ENCODE measurements around the gene COL5A1.
"Not testable (repeated sequence)": the region's sequence is repeated elsewhere in the genome, so short reads cannot be mapped to it uniquely, and the experiment has no call there.

The COL5A1 gene

DNA sequence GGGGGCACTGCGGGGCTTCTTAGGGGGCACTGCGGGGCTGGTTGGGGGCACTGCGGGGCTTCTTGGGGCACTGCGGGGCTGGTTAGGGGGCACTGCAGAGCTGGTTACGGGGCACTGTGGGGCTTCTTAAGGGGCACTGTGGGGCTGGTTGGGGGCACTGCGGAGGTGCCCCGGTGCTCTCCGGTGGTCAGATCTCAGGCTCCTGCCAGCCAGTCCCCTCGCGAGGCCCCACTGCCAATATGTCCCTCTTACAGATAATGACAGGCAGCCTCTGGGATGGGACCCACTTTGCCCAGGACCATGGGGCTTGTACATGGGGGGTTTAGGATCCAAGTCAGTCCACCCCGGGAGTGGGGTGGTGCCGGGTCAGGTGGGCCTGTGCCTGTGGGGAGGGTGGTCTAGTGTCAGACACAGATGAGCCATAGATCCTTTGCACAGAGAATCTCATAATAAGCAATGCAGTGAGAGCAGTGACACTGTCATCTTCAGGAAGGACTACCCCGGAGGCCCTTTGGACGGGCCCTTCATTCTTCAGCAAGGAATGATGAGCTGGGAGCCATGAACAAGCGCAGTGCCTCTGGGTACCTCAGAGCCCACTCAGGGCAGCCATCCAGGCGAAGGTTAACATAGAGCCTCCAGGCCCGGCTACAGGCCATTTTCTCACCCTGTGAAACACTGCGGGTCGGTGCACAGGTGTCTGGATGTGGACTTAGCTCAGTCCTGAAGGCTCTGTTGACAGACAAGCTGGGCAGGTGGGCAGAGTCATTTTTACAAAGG is 38.2 kb downstream of the COL5A1 start:
- DNase-seq, result no peak

DNA sequence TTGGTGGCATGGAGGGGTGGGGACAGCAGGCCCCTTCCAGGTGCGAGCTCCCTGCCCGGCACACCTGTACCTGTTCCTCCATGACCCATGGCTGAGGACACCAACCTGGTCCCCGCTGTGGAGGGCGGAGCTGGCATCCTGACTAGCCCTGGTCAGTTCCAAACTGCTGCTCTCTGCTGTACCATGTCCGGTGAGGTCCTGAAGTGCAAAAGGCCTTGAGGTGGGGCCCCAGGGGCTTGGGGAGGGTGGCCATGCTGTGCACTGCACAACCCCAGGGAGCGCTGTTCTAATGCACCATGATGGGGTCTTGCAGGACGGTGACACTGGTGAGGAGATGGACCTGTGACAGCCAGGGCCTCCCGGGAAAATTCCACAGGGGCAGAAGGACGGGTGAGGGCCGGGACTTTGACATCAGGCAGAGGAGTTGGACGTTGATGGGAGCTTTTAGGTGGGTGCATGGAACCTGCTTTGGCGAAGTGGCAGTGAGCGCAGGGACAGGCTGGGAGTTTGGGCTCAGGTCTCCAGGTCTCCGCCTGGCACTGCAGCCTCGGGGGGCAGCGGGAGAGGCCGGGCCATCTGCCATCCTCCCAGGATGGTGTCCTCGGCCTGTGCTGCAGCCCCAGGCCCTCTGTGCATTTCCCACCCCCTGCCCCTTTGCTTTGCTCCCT is 38.9 kb downstream of the COL5A1 start:
- no peak for DNase-seq

DNA sequence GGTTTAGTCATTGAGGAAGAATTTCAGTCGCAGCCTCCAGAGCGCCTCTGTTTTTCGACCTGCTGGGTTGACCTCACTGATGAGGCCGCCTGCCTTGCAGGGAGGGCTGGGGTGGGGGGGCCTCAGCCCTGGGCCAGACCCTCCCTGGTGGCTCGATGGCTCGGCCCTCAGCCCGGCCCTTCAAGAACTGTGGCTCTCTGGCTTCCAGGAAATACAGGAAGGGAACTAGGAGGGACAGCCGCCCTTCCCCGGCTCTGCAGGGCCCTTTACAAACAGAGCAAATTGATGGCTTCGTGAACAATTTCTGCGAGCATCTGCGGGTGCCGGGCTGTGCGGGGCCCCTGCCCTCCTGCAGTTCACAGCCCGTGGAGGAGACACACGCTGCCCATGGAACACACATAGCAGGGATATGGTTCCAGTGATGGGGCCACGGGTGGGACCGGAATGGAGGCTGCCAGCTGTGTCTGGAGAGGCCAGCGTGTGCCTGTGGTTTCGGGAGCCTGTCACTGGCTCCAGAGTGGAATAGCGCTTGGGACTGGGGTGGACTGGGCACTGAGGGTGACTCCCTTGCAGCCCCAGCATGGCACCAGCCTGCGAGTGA is 39.6 kb downstream of the COL5A1 start:
- DNase-seq, result no peak

DNA sequence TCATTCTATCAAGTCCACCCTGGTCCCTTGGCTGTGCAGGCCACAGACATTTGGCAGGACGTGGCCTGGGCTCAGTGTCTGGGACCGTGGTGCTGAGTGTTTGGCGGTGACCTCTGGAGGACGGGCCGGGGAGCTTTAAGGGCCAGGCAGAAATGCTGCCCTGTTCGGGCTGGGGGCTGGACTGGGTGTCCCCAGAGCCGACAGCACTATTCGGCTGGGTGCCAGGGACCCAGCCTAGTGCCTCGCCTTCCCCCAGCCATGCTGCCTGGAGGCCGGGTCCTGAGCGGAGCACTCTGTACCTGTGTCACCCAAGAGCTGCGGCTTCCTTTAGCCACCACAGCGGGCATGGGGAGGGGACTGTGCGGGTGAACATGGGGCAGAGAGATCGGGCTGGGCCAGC is 40.4 kb downstream of the COL5A1 start:
- no peak for DNase-seq

DNA sequence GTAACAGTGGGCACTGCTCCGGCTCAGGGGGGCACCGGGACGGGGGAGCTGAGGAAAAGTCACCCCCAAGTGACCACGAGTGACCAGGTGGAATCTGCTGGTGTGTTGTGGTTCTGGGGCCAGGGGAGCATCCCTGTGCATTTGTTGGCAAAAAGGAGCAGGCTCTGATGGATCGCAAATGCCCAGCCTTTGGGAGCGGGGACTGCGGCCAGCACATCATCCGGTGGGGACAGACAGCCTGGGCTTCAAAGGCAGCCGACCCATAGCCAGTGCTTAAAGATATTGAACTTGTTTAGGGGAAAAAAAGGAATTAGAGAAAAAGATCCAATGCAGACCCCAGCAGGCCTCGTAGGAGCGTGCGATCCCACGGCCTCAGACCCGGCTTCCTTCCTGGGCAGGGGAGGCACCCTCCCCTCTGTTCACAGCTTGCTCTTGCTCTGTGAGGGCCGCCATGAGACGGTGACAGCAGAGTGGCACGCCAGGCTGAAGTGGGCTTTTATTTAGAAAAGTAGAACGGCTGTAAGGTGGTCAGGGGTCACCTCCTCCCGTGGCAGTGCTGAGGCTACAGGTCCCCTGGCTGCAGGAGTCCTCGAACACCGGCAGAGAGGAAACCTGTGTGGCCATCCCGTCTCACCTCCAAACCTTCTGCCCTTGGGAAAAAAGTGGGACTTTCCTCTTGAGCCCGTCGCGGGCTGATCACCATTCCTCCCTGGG is 41.2 kb downstream of the COL5A1 start:
- DNase-seq, result no peak

DNA sequence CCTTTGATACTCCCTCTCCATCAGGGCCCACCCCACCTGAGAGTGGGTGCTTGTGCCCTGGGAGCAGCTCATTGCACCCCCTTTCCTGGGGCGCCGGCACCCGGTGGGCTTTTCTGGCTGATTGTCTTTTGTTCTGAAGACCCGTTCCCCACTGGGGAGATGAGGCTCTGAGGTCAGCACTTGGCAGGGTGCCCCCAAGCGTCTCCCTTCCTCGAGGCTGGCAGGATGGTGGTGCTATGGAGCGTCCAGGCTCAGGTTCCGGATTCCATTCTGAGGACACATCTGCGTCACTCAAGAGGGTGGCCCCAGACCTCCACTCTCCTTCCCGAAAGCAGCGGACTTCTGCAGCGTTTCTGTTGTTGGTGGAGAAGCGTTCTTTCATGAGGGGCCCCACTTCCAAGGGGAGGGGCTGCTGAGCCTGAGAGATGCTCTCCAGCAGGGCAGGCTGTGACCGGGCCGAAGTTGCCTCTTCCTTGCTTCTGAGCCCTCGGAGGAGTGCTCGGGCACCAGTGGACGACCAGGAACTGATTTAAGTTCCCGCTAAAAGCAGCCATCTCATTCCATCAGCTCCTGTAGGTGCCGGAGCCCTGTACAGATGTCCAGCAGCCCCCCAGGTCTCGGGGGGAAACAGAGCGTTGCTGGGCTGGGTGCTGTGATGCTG is 42.2 kb downstream of the COL5A1 start:
- DNase-seq, result no peak

DNA sequence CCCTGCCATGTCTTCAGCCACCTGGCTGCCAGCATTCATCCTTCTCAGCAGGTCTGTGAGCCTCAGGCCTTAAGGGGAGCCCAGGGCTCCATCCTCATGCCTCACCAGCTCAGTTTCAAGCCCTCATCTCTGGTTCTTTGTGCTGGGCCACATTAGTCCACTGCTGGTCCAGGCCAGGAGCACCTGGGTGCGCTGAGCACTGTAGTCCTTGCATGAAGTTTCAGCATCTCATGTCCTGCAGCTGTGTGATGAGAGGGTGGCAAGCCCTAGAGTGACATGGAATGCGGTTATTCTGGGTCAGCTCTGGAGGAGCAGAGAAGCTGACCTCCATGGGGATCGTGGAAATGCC is 42.7 kb downstream of the COL5A1 start:
- DNase-seq, result no peak

DNA sequence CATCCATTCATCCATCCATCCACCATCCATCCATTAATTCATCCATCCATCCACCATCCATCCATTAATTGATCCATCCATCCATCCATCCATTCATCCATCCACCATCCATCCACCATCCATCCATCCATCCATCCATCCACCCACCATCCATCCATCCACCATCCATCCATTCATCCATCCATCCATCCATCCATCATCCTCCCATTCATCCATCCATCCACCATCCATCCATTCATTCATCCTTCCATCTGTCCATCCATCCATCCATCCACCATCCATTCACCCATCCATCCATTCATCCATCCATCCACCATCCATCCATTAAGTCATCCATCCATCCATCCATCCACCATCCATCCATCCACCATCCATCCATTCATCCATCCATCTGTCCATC is 43.3 kb downstream of the COL5A1 start:
- not testable (repeated sequence) for DNase-seq

DNA sequence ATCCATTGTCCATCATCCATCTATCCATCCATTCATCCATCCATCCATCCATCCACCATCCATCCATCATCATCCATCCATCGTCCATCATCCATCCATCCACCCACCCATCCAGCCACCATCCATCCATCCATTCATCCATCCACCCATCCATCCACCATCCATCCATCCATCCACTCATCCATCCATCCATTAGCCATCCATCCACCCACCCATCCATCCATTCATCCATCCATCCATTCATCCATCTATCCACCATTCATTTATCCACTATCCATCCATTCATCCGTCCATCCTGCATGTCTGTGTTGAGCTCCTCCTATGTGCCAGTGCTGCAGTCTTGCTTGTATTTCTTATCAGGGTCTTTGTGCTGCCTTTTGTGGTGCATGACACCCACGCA is 44.2 kb downstream of the COL5A1 start:
- no peak for DNase-seq

DNA sequence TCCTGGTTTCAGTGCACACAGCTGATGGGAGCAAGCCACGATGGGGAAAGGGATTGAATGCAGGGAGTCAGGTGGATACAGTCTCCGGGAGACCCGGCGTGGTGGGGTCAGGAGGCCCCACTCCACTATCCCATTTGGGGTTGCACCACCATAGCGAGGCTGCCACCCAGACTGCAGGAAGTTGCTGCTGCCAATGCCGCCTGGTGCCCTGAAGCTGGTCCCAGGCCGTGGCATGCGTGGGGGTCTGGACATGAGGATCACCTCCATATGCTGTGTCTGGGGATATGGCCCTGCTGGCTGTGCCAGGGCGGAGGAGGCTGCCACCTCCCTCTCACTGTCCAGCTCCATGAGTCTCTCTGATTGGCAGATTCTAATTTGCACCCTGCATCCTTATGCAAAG is 45.3 kb downstream of the COL5A1 start:
- DNase-seq, result no peak

DNA sequence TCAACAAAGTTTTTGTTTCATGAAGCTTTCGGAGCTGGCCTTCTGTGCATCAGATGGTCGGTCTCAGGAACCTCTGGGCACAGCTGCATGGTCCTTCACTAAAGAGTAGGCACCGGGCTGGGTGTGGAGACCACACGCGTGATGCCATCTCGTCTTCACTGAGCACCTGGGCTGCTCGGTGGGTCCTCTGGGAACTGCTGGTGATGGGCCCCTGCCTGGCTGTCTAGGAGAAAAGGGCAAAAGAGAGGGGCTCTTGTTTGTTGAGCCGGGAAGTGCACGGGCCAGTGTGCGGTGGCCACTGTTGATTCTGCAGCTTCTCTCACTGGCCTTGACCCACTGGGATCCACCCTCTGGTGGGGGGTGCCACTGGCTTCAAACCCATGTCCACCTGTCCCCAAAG is 46.0 kb downstream of the COL5A1 start:
- no peak for DNase-seq

DNA sequence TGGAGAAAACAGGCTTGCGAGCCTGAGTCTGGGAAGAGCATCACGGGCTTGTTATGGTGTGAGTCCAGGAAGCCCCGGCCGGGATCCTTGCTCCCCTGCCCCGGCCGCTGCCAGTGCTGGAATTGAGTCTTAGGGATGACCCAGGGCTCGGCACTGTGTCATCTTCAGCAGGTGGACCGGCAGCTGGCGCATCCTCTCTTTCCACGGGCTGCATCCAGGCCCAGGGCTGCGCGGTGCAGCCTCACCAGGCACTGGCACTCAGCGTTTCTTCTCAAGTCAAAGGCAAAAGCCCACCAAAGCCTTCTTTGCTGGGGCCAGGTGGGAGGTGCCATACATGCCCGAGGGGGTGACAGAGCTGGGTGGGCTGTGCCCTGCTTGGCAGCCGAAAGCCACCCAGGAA is 46.6 kb downstream of the COL5A1 start:
- DNase-seq, result no peak

DNA sequence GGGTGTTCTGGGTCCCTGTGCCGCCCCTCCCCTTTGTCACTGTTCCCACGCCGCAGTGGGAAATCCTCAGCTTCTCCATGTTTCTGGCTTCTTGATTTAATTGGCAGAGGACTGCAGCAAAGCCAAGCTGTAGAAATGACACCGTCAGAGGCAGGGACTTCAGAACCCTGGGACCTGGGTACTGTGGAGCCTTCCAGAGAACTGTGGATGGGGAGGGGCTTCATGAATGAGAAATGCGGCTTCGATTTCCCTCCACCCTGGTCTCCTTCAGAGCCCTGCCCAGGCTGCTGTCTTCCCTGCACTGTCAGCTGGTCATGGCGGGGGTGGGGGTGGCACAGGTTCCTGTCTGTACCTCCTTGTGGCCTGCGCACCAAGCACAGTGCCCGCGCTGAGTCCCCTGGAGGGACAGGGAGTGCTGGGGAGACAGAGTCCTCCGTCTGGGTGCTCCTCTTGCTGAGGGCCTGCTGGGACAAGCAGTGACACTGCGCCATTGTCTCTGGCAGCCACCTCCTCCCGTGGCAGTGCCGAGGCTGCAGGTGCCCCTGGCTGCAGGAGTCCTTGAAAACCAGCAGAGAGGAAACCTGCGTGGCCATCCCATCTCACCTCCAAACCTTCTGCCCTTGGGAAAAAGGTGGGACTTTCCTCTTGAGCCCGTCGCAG is 47.2 kb downstream of the COL5A1 start:
- DNase-seq, result no peak

DNA sequence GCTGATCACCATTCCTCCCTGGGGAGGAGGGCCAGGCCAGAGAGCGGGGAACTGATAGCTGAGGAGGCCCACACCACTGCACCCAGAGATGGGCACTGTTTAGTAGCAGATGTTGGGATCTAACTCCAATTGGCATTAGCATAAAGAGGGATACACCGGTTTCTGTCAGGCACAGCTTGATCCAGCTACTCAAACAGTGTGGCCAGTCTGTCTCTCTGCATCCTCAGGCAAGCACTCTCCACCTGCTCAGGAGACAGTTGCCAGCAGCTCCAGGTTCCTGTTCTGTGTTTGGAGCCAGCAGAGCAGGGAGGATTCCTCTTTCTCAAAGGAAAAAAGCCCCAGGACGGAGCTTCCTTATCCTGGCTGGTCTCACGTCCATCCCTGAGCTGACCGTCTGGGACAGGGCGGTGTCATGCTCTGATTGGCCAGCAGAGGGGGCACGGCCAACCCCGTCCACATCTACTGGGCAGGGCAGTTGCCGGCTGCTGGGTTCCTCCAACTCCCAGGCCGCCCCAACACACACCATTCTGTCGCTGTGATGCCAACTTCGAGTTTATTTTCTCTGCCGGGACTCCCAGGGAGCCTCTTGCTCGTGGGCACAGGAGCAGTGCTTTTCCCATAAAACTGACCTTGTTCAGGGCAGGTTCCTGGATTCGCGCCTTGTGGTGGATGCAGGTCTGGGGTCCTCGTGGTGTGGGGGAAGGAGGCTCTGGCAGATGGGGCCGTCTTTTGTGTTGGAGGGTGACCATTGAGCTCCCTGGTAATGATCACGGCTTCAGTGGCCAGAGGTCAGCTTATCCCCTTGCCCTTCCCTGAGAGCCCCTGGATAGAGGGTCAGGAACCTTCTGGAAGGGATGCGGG is 47.9 kb downstream of the COL5A1 start:
- DNase-seq, result peak; percentile 21 to 62

DNA sequence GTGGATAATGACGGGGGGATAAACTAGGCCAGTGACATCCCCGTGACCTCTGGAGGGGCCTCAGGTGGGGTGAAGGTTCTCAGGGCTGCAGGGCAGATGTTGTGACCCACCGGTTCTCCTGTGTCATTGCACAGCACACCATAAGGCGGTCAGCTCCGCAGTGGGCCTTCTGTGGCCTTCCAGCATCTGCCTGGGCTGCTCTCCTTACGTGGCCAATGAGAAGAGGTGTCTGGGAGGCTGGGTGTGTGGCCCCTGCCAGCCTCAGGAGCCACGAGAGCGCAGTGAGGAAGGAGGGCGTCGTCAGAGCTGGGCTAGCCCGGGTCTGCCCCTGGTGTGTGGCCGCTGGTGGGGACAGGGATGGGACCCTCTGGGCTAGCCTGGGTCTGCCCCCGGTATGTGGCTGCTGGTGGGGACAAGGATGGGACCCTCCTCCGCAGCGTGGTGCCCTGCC is 48.7 kb downstream of the COL5A1 start:
- no peak for DNase-seq

DNA sequence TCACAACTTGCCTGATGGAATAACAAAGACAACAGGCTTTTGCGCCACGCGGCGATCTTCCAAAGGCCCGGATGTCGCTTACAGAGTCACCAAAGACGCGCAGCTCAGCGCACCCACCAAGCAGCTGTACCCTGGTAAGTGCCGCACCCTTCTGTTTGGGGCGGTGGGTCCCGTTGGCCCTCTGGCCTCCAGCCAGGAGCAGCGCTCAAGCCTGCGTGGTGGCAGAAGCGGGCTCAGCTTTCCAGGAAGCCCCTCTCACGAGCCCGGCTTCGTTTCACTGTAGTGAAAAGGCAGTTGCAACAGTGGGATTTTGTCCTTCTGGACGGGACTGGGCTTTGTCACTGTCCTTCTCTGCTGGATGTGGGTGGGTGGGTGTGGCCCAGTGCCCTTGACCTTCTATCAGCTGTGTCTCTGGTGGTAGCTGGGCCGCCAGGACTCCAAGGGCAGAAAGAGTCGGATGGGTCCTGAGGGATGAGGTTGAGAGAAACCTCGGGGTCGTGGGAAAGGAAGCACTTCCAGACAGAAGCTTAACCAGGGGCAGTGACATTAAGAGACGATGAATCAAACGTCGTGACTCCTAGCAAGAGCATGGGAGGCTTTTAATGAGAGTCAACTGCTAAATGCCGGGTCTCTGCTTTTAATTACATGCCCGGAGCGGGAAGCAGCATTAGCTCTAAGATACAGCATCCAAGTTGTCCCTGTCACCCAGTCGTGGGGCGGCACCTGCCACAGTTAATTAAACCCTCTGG is 49.5 kb downstream of the COL5A1 start:
- DNase-seq, result no peak

DNA sequence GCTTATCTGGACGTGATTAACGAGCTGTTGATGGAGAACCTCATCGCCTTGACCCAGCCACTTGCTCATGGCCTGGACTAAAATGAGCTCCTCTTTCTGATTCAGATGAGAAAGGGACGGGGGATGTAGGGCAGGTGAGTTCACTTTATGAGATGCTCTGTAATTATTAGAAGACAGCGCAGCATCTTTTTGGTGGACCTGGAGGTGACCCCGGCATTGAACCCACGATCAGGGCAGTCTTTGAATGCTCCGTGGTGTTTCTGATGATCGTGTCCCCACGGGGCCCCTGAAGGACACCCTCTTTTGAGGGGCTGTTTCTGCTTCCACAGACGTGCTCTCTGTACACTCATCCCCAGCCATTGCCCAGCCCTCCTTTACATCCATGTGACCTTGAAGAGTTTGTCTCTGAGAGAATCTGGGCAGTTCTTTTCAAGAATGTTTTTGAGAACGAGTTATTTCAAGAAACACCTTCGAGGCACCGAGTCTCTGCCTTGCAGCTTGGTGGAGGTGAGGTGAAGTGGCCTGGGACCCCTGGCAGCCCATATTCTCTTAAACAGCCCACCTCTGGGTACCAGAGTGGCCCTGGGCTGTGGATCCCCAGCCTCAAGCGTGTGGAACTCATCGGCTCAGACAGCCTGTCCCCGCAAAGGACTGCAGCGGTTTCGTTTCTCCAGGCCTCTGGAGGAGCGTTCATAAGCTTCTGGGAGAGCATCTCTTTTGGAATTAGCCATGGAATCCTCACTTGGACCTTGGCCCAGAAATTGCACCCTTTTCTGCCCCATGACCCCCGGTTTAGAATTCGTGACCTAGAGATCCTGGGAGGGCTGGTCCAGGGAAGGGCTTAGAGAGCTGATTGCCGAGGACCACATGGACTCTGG is 50.3 kb downstream of the COL5A1 start:
- DNase-seq, result no peak

DNA sequence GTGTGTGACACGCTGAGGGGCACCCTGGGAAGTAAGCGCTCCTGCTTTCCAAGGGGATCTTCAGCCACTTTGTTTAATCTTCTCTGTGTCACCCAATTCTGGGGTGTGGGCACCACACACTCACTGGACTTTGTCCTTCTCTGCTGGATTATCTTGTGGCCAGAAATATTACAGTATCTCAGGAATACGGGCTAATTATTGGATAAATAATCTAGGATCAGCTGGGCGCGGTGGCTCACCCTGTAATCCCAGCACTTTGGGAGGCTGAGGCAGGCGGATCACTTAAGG is 50.9 kb downstream of the COL5A1 start:
- DNase-seq, result no peak

DNA sequence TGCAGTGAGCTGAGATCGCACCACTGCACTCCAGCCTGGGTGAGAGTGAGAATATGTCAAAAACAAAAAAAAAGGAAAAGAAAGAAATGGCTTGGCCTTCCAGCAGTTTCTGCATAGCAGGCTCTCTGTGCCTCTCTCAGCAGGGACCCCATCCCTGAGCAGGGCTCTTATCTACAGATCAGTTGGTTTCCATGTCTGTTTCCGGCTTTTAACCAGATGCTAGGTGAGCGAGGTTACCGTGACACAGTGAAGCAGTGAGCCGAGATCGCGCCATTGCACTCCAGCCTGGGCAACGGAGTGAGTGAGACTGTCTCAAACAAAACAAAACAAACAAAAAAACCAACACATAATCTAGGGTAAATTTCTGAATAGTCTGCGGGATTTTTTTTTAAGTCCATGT is 51.4 kb downstream of the COL5A1 start:
- DNase-seq, result no peak
